Right atrium auricular region (tissue), 2 donors: ENCODE results near the gene RASAL3. TPM values are rescaled to one million over a fixed set of nuclear protein-coding genes. Genes with fewer than 3 reads are reported as not detected.

Experiments
- DNase-seq: peaks from one replicate; pipeline ENCODE4 v3.0.0-alpha.2; 2019; ENCODE audit warnings: low spot score
- H3K27ac ChIP-seq, 2 donors: fragments of 200-600 bp; sonication (generic); 1 replicate in 1 of 2; 2 replicates in 1 of 2; pipeline ENCODE4 v1.5.1; 2016 to 2019
- H3K27me3 ChIP-seq, 2 donors: fragments of 200-600 bp; sonication (generic); one replicate each; pipeline versions ENCODE4 v1.5.1 to v1.6.0; 2017 to 2019
- H3K36me3 ChIP-seq: fragments of 200-600 bp; sonication (generic); one replicate; pipeline ENCODE4 v1.5.1; 2016
- H3K4me1 ChIP-seq, 2 donors: fragments of 200-600 bp; sonication (generic); one replicate each; pipeline versions ENCODE4 v1.5.1 to v1.6.0; 2017 to 2019
- H3K4me3 ChIP-seq, 2 donors: fragments of 200-600 bp; sonication (generic); 1 replicate in 1 of 2; 2 replicates in 1 of 2; pipeline ENCODE4 v1.5.1; 2017 to 2019; ENCODE audit warnings: mild to moderate bottlenecking in 1 of 2, moderate library complexity in 1 of 2
- H3K9me3 ChIP-seq, 2 donors: fragments of 200-600 bp; sonication (generic); one replicate each; pipeline ENCODE4 v1.5.1; 2019
- CTCF ChIP-seq, 2 donors: fragments of 200-600 bp; sonication (generic); IDR thresholded peaks; one replicate each; pipeline ENCODE4 v1.5.1; 2019; ENCODE audit warnings: antibody characterized with exemption in 2 of 2
- total RNA-seq, 2 donors: library from RNA; depleted of rRNA; stranded (reverse); fragments of >200 nt; gene quantifications; one replicate each; pipeline ENCODE4 v1.1.0, GENCODE V29; 2016

The RASAL3 gene
- total RNA-seq, 2 donors from 2014 or later = 0.48 to 1.7 TPM

- H3K4me3 ChIP-seq = peak overlapping the region; percentile 41 to 79
- no peak for DNase-seq
- no peaks in the 10 kb centered on the region for H3K27me3 ChIP-seq
- peak overlapping the region; percentile 62 to 89 for H3K27ac ChIP-seq
- no peaks in the 10 kb centered on the region for H3K36me3 ChIP-seq
- TF ChIP-seq CTCF (IDR thresholded peaks at IDR 0.05) = no peak
- no peaks in the 10 kb centered on the region for H3K9me3 ChIP-seq
- H3K4me1 ChIP-seq = peaks cover 0 to 51% of the 10 kb centered on the region in 2 donors
Observed at GRCh38 chr19:15448778-15449619, 15.3 kb downstream of the RASAL3 start.

- DNase-seq = no peak
- no peak for TF ChIP-seq CTCF (IDR thresholded peaks at IDR 0.05)
- H3K27ac ChIP-seq = peak overlapping the region; percentile 62 to 89
- H3K27me3 ChIP-seq = no peaks in the 10 kb centered on the region
- H3K36me3 ChIP-seq = no peaks in the 10 kb centered on the region
- H3K4me1 ChIP-seq = peaks cover 0 to 48% of the 10 kb centered on the region in 2 donors
- H3K4me3 ChIP-seq = no peak overlapping the region
- no peaks in the 10 kb centered on the region for H3K9me3 ChIP-seq
Observed at GRCh38 chr19:15448044-15448777, 16.1 kb downstream of the RASAL3 start.

GRCh38 chr19:15447057-15447456 lies 17.3 kb downstream of the RASAL3 start:
- Histone ChIP-seq H3K4me1 (peaks cover 0 to 40% of the 10 kb centered on the region in 2 donors), H3K4me3 (no peak overlapping the region), H3K9me3 (no peaks in the 10 kb centered on the region)

GRCh38 chr19:15445807-15446376 lies 18.5 kb downstream of the RASAL3 start:
- peak overlapping the region; percentile 87 to 91 for H3K27ac ChIP-seq
- peak; percentile 61 for DNase-seq
- no peak overlapping the region for H3K4me3 ChIP-seq
- TF ChIP-seq CTCF (IDR thresholded peaks at IDR 0.05) = no peak
- peaks cover 0 to 40% of the 10 kb centered on the region in 2 donors for H3K4me1 ChIP-seq
- no peaks in the 10 kb centered on the region for H3K9me3 ChIP-seq
- no peaks in the 10 kb centered on the region for H3K36me3 ChIP-seq
- H3K27me3 ChIP-seq = no peaks in the 10 kb centered on the region

More at GRCh38 chr19:15447057-15447456, 17.3 kb downstream of the RASAL3 start:
- no peak for TF ChIP-seq CTCF (IDR thresholded peaks at IDR 0.05)
- H3K36me3 ChIP-seq = no peaks in the 10 kb centered on the region
- peak overlapping the region in 1 of 2 donors; percentile 42 for H3K27ac ChIP-seq
- DNase-seq = no peak
- no peaks in the 10 kb centered on the region for H3K27me3 ChIP-seq

- no peaks in the 10 kb centered on the region for H3K36me3 ChIP-seq
- no peak for TF ChIP-seq CTCF (IDR thresholded peaks at IDR 0.05)
- no peaks in the 10 kb centered on the region for H3K9me3 ChIP-seq
- H3K27ac ChIP-seq = peak overlapping the region; percentile 87 to 91
- H3K27me3 ChIP-seq = no peaks in the 10 kb centered on the region
- DNase-seq = no peak
- peaks cover 0 to 40% of the 10 kb centered on the region in 2 donors for H3K4me1 ChIP-seq
- no peak overlapping the region for H3K4me3 ChIP-seq
Observed at GRCh38 chr19:15445227-15445605, 19.1 kb downstream of the RASAL3 start.
